Erythroblast (primary cell): Measurements from ENCODE around the gene PPIL3.

Experiments
- GATA1 ChIP-seq: IDR thresholded peaks from 2 replicates; pipeline ENCODE4 v1.6.1; 2011; ENCODE audit warnings: low read depth, mild to moderate bottlenecking, control low read depth, low read length, moderate library complexity
- POLR2A ChIP-seq: IDR thresholded peaks from 2 replicates; pipeline ENCODE4 v1.6.1; 2011; ENCODE audit warnings: mild to moderate bottlenecking, low read length

- no peak for TF ChIP-seq POLR2A
- no peak for TF ChIP-seq GATA1
Observed at GRCh38 chr2:200850512-200851256, 38.2 kb downstream of the PPIL3 start.
